Forelimb muscle (tissue), 1 donor: ENCODE results near the gene HES7. TPM values are rescaled to one million over a fixed set of nuclear protein-coding genes. Genes with fewer than 3 reads are reported as not detected.
"Not testable (repeated sequence)": the region's sequence is repeated elsewhere in the genome, so short reads cannot be mapped to it uniquely, and the experiment has no call there.

Source experiments
- DNase-seq: peaks from one replicate; pipeline ENCODE4 v3.0.0-alpha.2; 2013; ENCODE audit warnings: low read depth
- polyA plus RNA-seq: library from polyadenylated mRNA; unstranded; fragments of 120-200 nt; gene quantifications from one replicate; pipeline ENCODE4 v1.2.1, GENCODE V29; 2013; ENCODE audit not compliant: insufficient read length

HES7 gene
- polyA plus RNA-seq, 1 donor, result 0.08 TPM

DNA sequence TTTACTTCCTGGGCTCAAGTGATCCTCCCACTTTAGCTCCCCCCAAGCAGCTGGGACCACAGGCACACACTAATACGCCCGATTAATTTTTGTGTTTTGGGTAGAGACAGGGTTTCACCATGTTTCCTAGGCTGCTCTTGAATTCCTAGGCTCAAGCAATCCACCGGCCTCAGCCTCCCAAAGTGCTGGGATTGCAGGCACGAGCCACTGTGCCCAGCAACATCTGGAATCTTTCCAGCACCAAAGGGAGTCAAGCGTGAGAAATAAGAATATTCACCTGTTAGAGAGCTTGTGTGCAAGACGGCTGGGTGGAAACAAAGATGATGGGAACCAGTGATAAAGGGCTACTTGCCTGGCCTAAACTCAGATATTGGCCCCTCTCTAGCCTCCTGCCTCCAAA, 22.2 kb downstream of the HES7 start:
- DNase-seq, result no peak

DNA sequence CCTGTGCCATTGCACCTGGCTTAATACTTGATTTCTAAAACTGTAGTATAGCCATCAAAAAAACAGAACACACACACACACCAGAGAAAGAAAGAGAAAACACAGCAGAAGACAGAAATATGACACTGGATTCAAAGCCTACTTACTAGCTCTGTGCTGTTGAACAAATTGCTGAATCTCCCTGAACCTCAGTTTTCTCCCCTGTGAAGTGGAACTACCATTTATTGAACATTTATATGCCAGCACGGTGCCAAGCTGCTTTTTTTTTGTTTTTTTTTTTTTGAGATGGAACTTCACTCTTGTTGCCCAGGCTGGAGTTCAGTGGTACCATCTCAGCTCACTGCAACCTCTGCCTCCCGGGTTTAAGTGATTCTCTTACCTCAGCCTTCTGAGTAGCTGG, 23.1 kb downstream of the HES7 start:
- DNase-seq, result no peak

DNA sequence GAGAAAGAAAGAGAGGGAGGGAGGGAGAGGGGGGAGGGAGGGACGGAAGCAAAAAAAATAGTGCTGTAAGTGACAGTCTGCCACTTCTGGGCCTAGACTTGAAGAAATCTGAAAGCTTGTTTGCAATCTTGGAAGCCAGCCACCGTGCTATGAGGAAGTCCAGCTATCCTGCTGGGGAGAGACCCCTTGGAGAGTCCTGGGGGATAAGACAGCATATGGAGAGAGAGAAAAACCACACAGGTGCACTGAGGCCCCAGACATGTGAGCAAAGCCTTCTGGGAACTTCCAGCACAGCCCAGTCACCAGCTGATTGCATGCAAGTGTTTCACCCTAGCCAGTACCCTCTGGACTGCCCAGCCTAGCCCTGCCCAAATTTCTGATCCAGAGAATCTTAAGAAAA, 23.8 kb downstream of the HES7 start:
- no peak for DNase-seq

DNA sequence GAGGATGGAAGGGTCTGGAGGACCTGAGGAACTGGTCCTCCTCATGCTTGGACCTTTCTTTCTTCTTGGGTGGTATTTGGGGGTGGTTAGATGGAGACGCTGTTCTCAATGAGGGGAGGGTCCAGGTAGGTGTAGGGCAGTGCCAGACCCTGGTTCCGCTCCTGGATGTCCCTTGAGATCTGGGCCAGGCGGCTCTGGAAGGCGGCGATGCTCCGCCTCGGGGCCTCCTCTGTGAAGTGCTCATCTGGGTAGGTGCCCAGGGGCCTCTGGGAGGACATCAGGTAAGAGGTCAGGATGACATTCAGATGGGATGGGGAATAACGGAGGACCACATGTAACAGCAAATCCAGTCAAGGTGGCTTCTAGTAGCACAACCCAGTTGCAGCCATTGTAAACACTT, 27.4 kb downstream of the HES7 start:
- no peak for DNase-seq

DNA sequence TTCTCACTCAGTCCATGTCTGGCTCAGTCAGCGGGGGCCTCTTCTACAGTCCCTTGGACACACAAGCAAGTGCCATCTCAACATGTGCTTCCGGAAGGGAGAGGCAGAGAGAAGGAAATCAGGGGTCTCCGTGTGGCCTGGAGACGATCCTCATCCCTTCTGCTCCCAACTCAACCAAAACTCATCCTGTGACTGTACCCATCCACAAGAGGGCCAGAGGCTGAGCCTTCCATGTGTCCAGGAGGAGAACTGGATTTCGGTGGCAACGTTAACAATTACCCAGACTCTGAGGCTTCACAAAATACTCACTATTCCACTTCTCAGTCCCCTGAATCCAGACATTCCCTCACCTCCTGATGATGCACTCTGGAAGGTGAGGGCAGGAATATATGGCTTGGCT, 28.5 kb downstream of the HES7 start:
- no peak for DNase-seq

DNA sequence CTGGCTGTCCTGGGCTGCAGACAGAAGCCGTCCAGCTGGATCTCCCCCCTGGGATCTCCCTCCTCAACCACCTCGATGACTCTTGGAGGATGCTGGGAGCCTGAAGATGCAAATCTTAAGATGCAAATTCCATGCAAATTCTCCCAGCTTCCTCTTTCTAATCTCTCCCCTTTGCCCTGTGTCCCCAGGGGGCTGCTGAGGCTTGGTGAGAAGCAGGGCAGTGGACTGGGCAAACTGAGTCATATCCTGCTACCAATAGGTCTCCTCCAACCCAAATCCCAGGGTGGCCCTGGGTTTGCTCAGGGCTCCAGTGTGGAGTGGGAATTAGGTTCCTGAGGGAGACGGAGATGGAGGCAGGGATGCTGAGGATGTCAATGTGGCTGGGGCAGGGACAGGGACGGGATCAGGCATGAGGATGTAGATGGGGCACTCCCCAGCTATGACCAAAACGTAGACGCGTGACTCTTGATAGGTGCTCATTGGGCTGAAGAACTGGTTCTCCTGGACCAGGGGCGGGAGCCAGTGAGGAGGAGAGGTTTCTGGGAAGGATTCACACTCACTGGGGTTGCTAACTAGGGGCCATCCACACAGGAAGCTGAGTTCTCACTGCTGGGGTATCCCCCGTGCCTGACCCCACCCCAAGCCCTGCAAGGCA, 32.7 kb downstream of the HES7 start:
- no peak for DNase-seq

DNA sequence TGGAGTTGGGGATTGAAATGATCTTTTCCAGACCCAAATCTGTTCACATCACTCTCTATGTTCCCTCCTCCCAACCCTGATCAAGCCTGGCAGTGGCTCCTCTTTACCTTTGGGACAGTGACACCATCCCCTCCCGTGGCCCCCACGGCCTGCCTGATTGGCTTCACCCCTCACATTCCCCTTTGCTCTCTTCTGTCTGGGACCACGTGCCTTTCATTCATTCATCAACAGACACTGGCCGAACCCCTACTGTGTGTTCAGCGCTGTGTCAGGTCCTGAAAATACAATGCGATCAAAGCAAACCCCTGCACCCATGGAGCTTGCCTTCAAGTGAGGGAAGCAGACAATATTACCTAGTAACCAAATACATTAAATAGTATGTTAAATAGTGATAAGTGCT, 34.2 kb downstream of the HES7 start:
- no peak for DNase-seq

DNA sequence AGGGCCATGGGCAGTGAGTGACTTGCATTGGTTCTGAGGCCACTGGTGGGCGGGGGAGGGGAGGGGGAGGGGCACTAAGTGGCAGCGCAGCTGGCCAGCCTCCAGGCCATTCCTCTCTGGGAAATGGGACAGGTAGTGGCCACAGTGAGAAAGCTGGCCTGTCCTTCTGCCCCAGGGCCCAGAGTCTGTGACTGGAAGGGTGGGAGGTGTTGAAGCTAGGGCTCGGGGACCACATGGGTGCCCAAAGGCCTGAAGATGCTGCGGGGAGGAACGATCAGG, 36.0 kb downstream of the HES7 start:
- no peak for DNase-seq

DNA sequence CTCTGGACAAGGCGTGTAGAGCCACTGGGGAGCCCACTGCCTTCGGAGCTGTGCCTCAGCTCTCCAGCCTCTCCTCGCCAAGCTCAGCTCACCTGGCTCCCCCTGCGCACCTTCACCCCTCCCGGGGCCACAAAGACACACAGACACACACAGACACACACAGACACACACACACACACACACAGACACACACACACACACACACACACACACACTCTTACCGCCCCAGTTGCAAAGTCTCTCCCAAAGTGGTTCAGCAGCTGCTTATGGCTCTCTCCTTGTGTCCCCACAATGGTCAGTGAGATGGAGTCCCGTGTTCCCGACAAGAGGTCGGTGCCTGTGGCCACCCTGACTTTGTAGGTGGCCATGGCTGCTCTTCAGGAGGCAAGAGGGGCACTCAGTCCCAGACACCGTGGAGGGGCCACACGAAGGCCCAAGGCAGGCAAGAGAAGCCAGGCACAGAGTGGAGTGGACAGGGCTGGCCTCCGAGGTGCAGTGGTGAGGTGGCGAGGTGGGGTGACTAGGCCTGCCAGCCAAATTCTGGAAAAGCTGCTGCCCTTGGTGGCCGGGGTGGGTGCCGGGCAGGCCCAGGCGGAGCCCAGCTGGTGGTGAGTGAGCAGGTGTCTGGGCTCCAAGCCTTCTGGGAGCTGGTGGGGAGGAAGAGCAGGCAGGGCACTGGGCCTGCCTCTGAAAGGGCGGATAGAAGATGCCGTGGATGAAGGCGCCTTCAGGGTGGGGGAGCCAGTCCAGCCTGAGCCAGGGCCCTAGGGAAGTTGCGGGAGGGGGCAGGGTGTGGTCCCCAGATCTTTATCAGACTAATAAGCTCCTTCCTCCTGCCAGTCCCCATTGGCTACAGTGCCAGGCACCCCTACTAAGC, 36.6 kb downstream of the HES7 start, which contains the start of gene ALOX12B:
TSS of gene ALOX12B (minus strand) at position 642 of the 877 bp plus-strand sequence. CDS start at position 368, 274 bp downstream.
- no peak for DNase-seq

DNA sequence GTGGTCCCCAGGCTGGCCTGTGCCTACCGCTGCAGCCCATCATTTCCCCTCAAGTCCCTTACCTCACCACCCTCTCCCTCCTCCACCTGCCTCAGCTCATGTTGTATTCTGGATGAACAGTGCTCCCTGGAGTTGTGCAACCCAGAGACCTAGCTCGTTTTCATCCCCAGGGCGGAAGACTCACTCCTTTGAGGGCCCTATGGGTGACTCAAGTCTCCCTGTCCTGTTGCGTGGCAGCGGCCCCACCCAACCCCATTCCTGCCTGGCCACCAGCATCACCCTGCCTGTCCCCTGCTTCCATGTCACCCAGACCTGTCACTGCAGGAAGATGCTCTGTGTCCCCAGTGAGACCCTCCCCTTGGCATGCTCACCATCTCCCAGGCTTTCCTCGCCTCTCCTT, 39.7 kb downstream of the HES7 start:
- DNase-seq, result no peak

DNA sequence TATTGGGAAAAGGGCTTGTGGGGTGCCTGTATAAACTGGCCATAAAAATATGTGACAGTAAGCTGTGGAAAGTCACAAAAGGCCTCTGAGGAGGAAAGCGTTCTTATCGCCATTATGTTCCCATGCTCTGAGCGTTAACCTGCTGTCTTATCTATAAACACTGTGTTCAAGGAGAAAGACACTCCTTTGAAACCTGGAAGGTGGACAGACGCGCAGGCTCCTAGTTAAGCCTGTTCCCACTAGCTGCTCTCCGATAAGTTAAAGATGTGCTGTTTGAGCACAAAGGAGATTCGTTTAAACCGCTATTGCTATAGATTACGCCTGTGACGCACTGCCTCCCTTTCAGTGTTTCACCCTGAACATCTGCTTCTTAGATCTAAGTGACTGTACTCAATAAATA, 41.6 kb downstream of the HES7 start:
- DNase-seq, result no peak

DNA sequence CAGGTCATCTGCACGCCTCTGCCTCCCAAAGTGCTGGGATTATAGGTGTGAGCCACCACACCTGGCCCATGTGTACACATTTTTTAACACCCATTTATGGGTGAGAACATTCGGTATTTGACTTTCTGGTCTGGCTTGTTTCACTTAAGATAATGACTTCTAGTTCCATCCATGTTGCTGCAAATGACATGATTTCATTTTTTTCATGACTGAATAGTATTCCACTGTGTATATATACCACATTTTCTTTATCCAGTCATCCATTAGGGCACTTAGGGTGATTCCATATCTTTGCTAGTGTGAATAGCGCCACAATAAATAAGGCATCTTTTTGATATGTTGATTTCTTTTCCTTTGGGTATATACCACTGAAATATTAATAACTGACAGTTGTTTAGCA, 42.0 kb downstream of the HES7 start:
- DNase-seq, result no peak

DNA sequence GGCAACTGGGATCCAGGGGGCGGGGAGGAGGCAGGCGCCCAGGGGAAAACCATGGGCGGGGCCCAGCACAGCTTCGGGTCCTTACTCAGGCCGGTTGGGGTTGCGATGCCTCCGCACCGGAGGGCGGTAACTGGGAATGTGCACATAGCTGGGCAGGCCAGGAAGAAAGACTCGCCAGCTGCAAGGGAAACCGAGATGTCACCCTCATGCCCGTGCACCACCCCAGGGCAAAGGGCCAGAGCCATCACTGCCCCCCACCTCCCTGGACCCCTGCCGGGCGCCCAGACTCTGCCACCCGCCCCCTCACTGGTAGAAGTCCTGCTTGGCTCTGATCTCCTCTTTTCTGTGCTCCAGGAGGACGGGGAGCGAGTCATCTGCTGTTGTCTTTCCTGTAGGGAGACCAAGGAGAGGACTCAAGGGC, 43.1 kb downstream of the HES7 start:
- DNase-seq, result no peak

DNA sequence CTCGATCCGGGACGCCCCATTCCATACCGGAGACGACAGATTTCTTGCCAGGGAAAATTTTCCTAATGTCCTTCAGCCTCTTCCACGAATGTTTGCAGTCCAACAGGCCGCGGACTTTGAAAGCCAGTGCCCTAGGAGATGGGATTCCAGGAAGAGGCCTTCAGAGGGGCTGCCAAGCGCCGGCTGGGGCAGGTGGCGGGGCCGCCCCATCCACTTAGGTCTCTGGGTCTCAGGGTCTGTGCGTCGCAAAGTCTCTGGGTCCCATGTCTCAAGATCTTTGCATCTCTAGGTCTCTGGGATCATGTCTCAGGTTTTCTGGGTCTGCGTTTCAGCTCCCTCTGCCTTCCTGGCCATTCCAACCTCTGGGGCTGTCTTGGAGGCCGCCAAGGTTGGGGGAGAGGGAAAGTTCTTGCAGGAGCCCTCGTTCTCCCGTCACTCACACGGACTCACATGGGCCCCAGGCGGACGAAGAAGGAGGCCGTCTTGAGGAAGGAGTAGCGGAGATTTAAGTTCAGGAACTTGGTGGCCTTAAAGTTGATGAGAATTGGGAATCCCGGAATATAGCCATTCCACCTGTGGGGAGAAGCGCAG, 43.6 kb downstream of the HES7 start:
- no peak for DNase-seq

DNA sequence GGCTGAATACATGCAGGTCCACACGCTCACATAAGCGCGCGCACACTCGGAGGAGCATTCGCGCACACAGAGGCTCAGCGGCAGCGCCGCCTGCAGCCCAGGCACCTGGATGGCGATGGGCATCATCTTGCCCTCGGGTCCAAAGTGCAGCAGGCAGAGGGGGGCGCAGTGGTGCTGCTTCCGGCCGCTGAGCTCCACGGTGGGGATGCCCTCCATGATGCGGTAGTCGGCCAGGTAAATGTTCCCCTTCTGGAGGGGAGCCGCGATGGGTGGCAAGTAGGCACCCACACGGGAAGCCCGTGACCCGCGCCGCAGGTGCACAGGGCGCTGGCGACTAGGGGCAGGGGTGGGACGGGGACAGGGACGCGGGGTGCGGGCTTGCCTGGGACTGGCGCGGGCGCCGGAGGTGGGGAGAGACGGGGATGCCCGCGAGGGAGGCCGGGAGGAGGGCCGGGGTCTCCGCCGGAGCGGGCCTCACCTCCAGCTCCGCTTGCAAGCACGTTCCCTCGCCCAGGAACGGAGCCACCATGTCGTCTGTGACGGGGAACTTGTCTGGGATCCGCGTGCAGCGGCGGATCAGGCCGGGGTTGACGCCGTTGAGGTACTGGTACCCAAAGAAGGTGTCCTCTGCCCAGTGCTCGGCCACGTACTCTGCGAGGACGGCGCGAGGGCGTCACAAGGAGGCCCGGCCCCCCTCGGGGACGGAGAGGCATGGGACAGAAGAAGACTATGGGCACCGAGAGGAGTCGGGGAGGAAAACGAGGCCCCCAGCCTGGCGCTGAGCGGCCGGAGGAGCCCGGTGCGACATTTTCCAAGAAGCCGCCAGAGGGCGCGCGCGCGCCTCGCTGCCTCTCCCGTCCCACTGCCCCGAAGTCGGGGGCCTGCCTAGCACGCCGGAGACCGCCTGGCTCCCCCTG, 44.4 kb downstream of the HES7 start:
- no peak for DNase-seq

DNA sequence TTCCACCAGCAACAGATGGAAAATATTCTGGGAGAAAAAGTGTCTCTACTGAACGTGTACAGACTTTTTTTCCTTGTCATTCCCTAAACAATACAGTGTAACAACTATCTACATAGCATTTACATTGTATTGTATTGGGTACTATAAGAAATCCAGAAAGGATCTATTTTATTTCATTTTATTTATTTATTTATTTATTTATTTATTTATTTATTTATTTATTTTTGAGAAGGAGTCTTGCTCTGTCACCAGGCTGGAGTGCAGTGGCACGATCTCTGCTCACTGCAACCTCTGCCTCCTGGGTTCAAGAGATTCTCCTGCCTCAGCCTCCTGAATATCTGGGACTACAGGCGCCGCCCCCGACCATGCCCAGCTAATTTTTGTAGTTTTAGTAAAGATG, 46.0 kb downstream of the HES7 start:
- DNase-seq, result not testable (repeated sequence)

DNA sequence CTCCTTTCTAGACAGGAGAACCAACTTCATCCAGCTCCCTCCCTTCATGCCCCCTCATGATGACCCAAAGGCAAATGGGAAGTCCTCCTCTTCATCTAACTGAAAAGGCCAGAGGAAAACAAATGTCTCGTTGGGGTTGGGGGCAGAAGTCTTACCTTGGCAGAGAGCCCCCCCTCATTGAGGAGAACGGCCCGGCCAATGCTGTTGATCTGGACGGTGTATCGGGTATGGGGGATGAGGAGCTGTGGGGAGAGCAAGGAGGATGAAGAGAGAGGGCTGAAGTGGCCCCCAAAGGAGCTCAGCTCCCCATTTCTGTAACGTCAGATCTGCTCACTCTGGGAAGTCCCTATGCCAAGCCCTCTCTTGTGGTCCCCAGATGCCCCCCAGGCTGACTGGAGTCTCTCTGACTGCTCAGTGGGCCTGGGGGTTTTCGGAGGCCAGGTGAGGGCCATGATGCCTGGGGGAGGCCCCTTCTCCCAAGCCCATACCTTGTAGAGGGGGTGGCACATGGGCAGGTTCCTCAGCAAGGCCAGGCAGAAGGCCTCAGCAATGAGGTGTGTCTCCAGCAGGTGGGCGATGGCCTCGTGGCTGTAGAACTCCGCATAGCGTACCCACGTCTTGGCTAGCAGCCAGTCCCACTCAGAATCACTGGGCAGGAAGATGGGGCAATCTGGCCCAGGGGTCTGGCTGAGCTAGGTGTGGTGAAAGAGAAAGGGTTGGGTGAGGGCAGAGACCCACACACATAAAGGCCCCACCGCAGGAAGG, 47.2 kb downstream of the HES7 start:
- no peak for DNase-seq

DNA sequence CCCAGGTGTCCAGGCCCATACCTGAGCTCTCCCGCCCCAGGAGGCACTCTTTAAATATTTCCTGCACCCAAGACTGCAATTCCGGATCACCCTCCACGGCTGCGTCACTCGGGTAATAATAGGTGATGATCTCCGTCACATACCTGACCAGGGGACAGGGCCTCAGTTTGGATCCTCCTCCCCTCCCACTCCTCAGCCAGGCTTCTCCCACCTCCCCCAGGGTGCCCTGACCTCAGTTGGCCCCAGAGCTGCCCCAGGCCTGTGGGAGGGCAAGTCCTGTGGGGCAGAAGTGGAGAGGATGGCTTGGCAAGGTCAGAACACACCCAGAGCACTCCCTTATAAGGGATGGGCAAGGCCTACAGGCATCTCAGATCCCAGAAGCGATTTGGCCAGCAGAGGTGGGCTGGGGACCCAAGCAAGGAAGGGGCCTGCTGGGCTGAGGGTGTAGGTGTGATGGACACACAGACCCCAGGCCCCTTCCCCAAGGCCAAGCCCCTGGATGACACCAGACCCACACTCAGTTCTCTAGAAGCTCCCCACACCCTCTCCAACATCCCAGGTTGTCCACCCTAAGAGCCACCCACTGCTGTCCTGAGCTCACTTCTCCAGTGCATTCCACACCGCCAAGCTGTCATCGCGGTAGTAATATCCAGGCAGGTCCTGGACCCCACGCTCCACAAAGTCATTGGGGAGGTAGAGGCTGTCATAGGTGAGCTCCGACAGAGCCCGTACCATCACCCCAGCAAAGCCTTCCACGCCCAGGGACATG, 48.1 kb downstream of the HES7 start:
- DNase-seq, result no peak

DNA sequence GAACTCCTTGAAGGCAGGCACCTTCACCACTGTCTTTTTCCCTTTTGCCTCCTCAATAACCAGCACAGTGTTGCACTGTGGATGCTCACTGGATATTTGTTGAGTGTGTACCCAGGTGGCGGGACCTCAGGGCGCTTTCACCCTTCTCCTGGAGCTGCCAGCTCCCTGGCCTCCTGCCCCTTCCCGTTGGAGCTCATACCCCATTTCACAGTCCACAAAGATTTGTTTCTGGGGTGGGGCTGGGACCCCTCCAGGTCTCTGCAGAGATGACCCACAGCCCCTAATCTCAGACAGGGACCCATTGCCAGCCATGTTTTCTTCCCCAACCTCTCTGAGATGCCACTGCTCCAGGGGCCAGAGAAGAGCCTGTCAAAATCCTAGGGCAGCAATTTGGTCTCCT, 48.8 kb downstream of the HES7 start:
- DNase-seq, result no peak

DNA sequence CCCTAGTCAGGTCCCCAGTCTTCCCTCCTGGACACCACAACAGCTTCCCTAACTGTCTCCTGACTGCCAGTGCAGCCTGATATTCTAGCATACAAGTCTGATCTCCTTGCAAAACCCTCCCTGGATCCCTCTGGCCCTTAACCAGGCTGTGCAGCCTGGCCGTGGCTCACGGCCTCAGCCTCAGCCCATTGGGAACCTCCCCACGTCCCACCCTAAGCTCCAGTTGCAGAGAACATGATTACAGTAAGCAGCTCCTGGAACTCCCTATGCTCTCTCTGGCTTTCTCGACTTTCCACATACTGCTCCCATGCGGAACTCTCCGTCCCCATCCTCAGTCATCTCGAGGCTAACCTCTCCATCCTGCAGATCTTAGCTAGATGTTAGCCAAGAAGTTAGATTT, 49.4 kb downstream of the HES7 start:
- no peak for DNase-seq
